Endometrial microvascular endothelial cells (primary cell): ENCODE data around the gene EHMT2. TPM values are rescaled to one million over a fixed set of nuclear protein-coding genes. Genes with fewer than 3 reads are reported as not detected.
"Not testable (repeated sequence)": the region's sequence is repeated elsewhere in the genome, so short reads cannot be mapped to it uniquely, and the experiment has no call there.

Experiments used
- in situ Hi-C: cut with HindIII; loops from 2 replicates; pipeline ENCODE4 v1.10.0; 2017; ENCODE audit warnings: low sequenced_read_pairs, low pct_unique_long_range_greater_than_20kb; ENCODE audit errors: inconsistent ontology term
- total RNA-seq: library from RNA; depleted of rRNA; stranded (reverse); fragments of >200 nt; gene quantifications from one replicate; pipeline ENCODE4 v1.2.3, GENCODE V29; 2015; ENCODE audit errors: inconsistent ontology term

Gene EHMT2
- total RNA-seq, 1 donor from 2014 or later = 41.2 TPM

- in situ Hi-C loops = no loop called here
These were observed 22.3 kb upstream of the EHMT2 start for GRCh38 chr6:31919624-31920303.

GRCh38 chr6:31918069-31918720 is 20.7 kb upstream of the EHMT2 start:
- in situ Hi-C loops = no loop called here

GRCh38 chr6:31915756-31916155 is 18.3 kb upstream of the EHMT2 start:
- in situ Hi-C loops = no loop called here

- in situ Hi-C loops = no loop called here
These were observed 17.9 kb upstream of the EHMT2 start for GRCh38 chr6:31915351-31915750.

GRCh38 chr6:31911826-31912585 is 14.5 kb upstream of the EHMT2 start:
- in situ Hi-C loops = no loop called here

GRCh38 chr6:31909298-31909697 is 11.8 kb upstream of the EHMT2 start:
- in situ Hi-C loops = not testable (repeated sequence)

GRCh38 chr6:31908791-31909190 is 11.3 kb upstream of the EHMT2 start:
- in situ Hi-C loops = no loop called here

GRCh38 chr6:31908255-31908654 is 10.8 kb upstream of the EHMT2 start:
- in situ Hi-C loops = not testable (repeated sequence)

GRCh38 chr6:31907158-31907813 is 9.8 kb upstream of the EHMT2 start:
- in situ Hi-C loops = no loop called here

GRCh38 chr6:31906727-31907126 is 9.2 kb upstream of the EHMT2 start:
- in situ Hi-C loops = not testable (repeated sequence)

- in situ Hi-C loops = no loop called here
These were observed 8.6 kb upstream of the EHMT2 start for GRCh38 chr6:31906122-31906521.

GRCh38 chr6:31905041-31905440 is 7.5 kb upstream of the EHMT2 start:
- in situ Hi-C loops = no loop called here

- in situ Hi-C loops = no loop called here
These were observed 6.5 kb upstream of the EHMT2 start for GRCh38 chr6:31903957-31904356.

- in situ Hi-C loops = no loop called here
These were observed 4.6 kb upstream of the EHMT2 start, which contains the start of gene ZBTB12 for GRCh38 chr6:31901953-31902643. ZBTB12 (minus strand) TSS chr6:31902086; CDS start chr6:31901305, 781 bp downstream.

GRCh38 chr6:31901415-31901952 is 4.0 kb upstream of the EHMT2 start:
- in situ Hi-C loops = no loop called here

- in situ Hi-C loops = no loop called here
These were observed 3.5 kb upstream of the EHMT2 start for GRCh38 chr6:31900917-31901414.

- in situ Hi-C loops = no loop called here
These were observed 2.6 kb upstream of the EHMT2 start for GRCh38 chr6:31899882-31900722.

GRCh38 chr6:31899215-31899614 is 1.7 kb upstream of the EHMT2 start:
- in situ Hi-C loops = no loop called here
